HepG2 (cell line): Measurements from ENCODE around the gene SIRPB1.

Experiments used
- ETS1 ChIP-seq: sonication (generic); formaldehyde crosslinking; IDR thresholded peaks from 2 replicates; pipeline ENCODE4 v1.4.0; 2020; ENCODE audit warnings: missing genetic modification reagents
- HOMEZ ChIP-seq: IDR thresholded peaks from 2 replicates; pipeline ENCODE4 v1.6.1; 2016; ENCODE audit warnings: low read depth
- MAX ChIP-seq: IDR thresholded peaks from 2 replicates; pipeline ENCODE4 v1.6.1; 2012; ENCODE audit warnings: inconsistent platforms
- POLR2A ChIP-seq, 2 experiments: IDR thresholded peaks; 2 replicates each; pipeline ENCODE4 v1.6.1; 2011; ENCODE audit warnings: low read depth in 2 of 2, low read length in 2 of 2, mild to moderate bottlenecking in 1 of 2, moderate library complexity in 1 of 2; ENCODE audit not compliant: insufficient read depth in 1 of 2
- PRDM4 ChIP-seq: sonication (generic); formaldehyde crosslinking; IDR thresholded peaks from 2 replicates; pipeline ENCODE4 v1.9.0; 2021; ENCODE audit warnings: missing genetic modification reagents, borderline replicate concordance
- ZBTB7A ChIP-seq: sonication (generic); formaldehyde crosslinking; IDR thresholded peaks from 2 replicates; pipeline ENCODE4 v1.8.0; 2022; ENCODE audit warnings: mild to moderate bottlenecking, missing genetic modification reagents
- ZKSCAN1 ChIP-seq: fragments of 150-350 bp; IDR thresholded peaks from 2 replicates; pipeline ENCODE4 v1.6.1; 2014; ENCODE audit warnings: low read length

GRCh38 chr20:1616858-1617434 lies 2.9 kb downstream of the SIRPB1 start:
- no peak for TF ChIP-seq PRDM4 (CRISPR knock-in tag)
- no peak for TF ChIP-seq ZKSCAN1
- no peak for TF ChIP-seq POLR2A (IDR thresholded peaks at IDR 0.05; ENCODE audit: insufficient read depth in 1 of 2, low read depth in 2 of 2, low read length in 2 of 2)
- no peak for TF ChIP-seq ZBTB7A (CRISPR knock-in tag)
- no peak for TF ChIP-seq ETS1 (CRISPR knock-in tag)
- no peak for TF ChIP-seq MAX
- TF ChIP-seq HOMEZ (CRISPR knock-in tag): no peak
